DMS79 treated with DMSO at 0.1 percent for 48 hours (cell line): ENCODE measurements around the gene LSP1.

ENCODE experiments used
- DNase-seq: peaks from one replicate; lab custom pipeline; 2025; lab: John Stamatoyannopoulos, UW

The LSP1 gene

DNA sequence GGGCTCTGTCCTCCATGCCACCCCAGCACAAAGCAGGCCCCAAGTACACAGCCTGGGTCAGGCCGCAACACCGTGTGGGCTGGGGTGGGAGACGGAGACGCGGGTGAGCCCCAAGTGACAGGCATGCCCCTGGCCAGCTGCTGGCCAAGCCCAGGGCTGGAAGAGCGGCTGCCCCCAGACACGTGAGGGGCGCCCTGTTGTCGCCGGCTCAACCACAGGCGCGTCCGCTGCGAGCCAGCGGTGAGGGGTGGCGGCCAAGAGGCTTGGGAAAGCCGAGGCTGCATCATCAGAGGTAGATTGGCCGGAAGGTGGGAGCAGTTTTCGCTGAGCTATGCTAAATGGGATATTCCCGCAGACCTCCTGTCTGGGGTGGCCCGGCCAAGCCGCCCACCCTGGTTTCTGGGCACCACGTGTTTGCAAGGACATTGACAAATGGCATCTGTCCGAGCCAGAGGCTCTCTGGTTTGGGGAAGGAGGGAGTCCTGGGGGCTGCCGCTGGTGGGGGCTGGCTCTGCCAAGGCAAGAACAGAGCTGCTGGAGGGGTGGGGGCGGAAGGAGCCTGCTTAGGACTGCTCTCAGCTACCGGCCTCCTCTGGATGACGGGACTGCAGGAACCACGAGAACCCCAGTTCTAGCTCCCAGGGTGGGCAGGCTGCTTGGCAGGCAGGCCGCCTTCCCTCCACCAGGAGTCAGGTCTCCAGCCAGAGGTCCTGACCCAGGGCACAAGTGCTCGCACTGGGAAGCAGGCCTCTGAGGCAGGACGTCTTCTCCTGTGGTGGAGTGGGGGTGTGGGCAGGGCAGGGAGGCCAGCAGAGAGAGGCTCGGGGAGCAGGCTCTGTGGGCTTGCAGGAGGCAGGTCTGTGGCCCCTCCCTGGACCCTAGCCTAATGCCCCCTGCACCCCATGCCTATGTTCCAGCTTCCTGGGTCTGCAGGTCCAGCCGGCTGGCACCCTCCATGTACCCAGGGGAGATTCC is 38.3 kb downstream of the LSP1 start:
- DNase-seq, result no peak

DNA sequence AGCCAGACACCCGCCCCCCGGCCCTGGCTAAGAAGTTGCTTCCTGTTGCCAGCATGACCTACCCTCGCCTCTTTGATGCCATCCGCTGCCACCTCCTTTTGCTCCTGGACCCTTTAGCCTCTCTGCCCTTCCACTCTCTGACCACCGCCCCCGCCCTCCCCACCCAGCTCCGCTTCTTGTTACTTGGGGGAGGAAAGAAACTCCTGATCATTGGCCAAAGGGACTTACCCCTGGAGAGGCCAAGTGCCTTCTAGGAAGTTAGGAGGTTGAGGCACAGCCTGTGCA is 38.9 kb downstream of the LSP1 start, which contains the start of gene PRR33:
Gene PRR33 (minus strand): TSS at position 65 of the 285 bp plus-strand sequence. CDS start 1,311 bp downstream, outside the sequence.
- no peak for DNase-seq

DNA sequence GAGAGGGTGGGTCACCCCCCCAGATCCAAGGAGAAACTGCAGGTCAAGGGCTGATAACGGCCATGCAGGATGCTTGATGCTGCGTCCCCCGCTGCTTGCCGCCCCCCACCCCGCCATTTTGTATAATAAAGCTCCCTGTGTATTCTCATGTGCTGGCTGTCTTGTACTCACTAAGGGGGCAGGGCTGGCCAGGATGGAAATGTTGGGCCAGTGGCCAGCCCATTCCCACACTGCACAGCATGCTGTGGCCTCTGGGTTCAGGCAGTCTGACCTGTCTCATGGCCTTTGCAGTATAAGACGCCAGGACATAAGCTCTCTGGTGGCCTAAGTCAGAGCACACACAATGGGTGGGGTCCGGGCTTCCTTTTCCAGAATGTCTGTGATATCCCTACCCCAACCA is 39.2 kb downstream of the LSP1 start:
- DNase-seq, result no peak

DNA sequence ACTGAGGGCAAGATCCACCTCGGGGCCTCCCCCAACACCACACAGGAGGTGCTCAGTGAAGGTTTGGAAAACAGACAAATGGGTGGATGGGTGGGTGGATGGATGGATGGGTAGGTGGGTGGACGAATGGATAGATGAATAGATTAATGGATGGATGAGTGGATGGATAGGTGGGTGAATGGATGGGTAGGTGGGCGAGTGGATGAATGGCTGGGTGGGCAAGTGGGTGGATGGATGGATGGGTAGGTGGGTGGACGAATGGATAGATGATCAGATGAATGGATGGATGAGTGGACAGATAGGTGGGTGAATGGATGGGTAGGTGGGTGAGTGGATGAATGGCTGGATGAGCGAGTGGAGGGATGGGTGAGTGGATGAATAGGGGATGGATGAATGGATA is 39.7 kb downstream of the LSP1 start:
- no peak for DNase-seq

DNA sequence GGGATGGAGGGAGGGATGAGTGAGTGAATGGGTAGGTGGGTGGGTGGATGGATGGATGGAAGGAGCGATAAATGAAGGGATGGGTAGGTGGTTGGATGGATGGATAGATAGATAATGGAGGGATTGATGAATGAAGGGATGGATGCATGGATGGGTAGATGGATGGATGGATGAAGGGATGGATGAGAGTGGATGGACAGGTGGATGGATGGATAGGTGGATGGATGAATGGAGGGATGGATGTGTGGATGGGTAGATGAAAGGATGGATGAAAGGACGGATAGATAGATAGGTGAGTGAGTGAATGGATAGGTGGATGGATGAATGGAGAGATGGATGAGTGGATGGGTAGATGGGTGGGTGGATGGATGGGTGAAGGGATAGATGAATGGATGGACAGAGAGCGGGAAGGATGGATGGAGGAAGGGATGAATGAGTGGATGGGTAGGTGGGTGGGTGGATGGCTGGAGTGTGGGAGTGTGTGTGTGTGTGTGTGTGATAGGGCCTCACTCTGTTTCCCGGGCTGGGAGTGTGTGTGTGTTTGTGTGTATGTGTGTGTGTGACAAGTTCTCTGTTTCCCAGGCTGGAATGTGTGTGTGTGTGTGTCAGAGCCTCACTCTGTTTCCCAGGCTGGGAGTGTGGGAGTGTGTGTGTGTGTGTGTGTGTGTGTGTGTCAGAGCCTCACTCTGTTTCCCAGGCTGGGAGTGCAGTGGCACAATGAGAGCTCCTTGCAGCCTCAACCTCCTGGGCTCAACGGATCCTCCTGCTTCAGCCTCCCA is 40.9 kb downstream of the LSP1 start:
- DNase-seq, result no peak

DNA sequence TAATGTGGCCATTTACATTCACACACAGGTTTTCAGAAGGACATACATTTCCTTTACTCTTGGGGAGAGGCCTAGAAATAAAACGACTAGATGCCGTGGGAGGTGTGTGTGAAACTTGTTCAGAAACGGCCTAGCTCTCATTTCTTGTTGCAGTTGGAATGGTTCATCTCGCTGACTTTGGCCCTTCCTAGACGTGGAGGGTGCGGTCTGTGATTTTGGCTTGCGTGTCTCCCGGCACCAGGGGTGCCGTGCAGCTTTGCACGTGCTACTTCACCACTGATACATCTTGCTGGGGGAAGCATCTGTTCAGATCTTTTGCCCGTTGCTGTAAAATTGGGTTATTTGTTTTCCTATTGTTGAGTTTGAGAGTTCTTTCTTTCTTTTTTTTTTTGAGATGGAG is 41.9 kb downstream of the LSP1 start:
- no peak for DNase-seq

DNA sequence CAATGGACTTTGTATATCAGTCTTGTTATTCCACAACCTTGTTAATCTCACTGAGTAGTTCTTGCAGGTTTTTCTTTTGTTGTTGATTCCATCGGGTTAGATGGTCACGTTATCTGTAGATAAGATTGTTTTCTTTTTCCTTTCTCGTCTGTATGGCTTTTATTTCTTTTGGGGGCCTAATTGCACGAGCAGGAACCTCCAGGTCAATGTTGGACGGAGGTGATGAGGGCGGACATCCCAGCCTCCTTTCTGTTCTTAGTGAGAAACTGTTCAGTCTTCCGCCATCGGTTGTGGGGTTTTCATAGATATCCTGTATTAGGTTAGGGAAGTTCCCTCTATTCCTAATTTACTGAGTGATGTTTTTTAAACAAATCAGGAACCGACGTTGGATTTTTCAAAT is 43.6 kb downstream of the LSP1 start:
- DNase-seq, result no peak

DNA sequence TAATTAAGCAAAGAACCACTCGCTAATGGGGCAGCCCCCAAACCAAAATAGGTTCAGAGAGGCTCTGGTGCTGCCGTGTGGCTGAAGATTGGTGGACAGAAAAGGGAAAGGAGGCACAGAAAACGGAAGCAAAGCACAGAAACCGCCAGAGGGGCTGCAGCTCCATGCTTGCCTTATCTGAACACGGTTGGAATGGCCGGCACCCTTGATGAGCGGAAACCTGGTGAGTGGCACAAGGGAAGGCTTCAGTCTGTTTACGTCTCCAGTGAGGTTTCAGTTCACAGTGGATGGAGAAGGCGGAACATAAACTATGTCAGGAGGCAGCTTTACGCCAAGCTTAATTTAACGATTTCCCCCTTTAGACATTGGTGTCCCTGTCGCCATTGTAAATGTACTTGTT is 44.0 kb downstream of the LSP1 start:
- DNase-seq, result no peak

DNA sequence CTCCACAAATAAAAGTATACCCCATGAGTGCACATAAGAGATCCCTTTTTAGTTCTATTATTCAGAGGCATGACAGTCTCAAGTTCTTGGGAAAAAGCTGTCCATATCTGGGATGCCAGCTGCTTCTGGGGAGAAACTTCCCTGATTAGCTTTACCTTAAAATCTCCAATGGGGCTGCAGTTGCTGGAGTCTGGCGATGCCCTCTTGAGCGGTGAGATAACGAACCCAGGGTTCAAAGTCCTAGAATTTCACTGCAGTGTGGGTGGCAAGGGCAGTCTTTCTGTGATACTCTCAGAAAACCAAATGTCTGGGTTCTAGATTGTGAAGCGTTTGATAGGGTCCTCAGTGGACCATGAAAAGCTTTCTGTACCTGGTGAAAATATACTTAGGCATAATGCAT is 46.2 kb downstream of the LSP1 start:
- no peak for DNase-seq

DNA sequence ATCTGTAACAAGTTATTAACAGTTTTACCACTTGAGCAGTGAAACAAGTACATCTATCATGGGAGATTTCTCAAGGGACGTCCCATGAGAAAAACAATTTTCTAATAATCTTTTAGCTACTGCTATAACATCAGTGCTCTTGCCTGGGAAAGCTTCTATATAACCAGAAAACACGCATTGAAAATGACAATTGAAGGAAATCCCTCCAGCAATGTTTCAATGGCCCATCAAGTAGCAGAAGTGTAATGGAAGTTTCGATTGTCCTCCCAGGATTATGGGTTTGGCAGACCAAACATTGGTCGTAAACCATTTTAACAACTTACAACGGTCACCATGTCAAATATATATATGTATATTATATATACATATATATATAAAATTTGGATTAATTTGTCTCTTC is 46.8 kb downstream of the LSP1 start:
- DNase-seq, result no peak

DNA sequence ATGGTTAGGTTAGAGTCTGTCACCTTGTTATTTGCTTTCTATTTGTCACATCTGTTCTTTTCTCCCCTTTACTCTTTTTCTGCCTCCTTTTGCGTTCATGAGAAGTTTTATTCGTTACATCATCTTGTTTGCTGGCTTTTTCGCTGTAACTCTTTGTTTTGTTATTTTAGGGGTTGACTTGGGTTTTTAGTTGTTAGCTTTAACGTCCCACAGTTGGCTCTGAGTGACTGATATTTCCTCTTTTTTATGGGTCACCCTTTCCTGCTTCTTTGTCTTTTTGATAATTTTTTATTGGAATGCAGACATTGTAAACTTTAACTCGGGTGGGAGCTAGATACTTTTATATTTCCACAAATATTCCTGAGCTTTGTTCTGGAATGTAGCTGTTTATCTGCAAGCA is 53.3 kb downstream of the LSP1 start:
- no peak for DNase-seq

DNA sequence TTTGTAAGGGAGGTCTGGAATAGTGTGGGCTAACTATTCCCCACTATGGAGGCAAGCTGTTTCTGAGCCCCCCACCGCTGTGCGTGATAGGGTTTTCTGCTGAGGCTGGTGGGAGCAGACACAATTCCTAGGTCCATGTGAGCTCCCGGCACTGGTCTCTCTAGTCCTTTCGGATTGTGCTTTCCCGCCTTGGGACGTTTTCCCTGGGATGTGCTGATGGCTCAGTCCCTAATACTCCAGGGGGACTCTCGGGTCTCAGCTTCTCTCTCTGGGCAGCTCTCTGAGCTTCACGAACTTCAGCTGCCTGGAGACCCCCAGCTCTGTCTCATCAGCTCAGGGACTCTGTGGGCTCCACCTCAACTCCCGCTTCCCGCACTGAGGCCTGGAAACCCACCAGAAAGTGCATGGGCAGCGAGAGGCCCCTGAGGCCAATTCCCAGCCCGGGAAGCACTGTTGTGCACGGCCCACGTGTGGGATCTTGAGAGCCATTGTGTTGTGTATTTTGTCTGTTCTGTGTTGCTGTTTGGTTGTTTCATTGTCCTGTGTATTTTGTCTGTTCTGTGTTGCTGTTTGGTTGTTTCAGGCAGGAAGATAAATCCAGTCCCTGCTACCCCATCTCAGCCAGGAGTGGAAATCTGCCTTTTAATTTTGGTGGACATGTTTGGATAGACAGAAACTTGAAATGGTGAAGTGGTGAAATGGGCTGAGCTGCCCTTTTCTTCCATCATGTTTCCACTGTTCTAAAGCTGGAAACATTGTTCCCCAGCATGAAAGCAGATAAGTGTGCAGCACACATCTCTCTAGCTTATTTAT is 53.9 kb downstream of the LSP1 start:
- no peak for DNase-seq

DNA sequence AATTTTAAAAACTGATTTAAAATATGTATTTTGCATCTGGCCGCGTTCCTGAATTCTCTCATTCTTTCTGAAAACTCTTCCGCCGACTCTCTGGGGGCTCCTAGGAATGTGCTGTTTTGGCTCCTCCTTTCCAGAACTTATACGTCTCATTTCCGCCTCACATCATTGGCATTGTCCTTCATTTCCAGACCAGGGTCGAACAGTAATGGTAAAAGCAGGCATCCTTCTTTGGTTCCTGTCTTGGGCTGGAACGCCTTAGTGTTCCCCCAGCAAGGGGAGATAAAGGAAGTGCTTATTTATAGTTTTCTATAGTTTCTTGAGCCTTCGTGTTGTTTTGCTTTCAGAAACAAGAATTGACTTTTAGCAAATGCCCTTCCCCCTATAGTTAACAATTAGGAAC is 55.7 kb downstream of the LSP1 start:
- DNase-seq, result no peak

DNA sequence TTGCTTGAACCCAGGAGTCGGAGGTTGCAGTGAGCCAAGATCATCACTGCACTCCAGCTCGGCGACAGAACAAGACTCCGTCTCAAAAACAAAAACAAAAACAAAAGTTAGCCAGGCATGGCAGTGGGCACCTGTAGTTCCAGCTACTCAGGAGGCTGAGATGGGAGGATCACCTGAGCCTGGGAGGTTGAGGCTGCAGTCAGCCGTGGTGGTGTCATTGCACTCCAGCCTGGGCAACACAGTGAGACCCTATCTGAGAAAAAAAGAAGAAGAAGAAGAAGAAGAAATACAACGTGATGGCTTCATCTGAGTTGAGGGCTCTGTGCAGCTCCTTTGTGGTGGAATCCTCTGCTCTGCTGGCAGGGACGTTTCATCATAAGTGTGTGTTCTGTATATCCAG is 56.6 kb downstream of the LSP1 start:
- no peak for DNase-seq

DNA sequence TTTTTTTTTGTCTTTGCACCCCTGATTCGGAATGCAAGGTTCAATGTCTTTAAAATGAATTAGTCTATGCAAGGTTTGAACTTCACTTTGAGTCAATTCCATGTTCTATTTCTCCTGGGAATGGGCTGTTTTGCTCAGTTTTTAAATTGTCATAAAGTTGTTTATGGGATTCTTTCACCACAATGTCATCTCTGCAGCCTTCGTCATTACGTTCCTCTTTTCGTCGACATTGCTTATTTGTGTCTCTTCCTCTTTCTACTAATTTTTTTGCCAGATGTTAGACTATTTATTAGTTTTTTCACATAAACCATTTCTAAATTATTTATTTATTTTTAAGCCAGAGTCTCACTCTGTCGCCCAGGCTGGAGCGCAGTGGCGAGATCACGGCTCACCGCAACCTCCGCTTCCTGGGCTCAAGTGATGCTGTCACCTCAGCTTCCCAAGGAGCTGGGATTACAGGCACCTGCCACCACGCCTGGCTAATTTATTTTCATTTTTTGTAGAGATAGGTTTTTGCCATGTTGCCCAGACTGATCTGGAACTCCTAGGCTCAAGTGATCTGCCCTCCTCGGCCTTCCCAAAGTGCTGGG is 59.5 kb downstream of the LSP1 start:
- DNase-seq, result no peak

DNA sequence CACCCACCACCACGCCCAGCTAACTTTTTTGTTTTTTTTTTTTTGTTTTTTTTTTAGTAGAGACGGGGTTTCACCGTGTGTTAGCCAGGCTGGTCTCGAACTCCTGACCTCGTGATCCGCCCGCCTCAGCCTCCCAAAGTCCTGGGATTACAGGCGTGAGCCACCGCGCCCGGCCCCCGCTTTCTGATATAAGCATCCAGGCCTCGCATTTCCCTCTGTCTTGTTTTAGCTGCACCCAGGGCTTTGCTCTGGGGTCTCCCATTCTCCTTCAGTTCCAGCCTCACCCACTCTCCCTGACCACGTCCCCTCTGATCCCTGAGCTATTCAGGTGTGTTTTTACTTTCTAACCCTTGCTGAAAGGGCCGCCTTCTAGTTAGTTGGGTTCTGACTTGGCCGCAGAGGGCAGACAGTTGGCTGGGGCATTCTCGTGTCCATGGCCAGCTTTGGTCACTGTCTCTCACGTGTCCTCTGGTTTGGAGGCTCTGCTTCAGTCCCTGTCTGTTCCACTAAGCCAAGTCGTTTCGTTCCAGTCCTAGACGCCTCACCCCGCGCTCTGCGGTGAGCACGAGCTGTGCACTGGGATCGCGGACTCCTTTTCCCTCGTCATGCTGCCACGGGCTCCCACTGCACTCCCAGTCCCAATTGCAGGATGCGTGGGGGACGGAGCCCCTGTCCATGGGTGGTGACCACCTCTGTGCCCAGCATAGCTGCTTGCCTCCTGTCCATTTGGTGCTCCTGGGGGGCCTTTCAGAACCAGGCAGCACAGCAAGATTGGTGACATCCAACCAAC is 60.6 kb downstream of the LSP1 start:
- no peak for DNase-seq

DNA sequence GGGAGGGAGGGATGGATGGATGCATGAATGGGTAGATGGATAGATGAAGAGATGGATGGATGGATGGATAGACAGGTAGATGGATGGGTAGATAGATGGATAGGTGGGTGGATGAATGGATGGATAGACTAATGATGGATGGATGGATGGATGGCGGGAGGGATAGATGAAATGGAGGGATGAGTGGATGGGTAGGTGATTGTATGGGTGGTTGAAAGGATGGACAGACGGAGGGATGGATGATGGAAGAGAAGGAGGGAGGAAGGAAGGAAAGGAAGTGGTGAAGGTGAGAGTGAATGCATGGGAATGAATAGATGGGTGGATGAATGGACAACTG is 62.9 kb downstream of the LSP1 start:
- DNase-seq, result no peak

DNA sequence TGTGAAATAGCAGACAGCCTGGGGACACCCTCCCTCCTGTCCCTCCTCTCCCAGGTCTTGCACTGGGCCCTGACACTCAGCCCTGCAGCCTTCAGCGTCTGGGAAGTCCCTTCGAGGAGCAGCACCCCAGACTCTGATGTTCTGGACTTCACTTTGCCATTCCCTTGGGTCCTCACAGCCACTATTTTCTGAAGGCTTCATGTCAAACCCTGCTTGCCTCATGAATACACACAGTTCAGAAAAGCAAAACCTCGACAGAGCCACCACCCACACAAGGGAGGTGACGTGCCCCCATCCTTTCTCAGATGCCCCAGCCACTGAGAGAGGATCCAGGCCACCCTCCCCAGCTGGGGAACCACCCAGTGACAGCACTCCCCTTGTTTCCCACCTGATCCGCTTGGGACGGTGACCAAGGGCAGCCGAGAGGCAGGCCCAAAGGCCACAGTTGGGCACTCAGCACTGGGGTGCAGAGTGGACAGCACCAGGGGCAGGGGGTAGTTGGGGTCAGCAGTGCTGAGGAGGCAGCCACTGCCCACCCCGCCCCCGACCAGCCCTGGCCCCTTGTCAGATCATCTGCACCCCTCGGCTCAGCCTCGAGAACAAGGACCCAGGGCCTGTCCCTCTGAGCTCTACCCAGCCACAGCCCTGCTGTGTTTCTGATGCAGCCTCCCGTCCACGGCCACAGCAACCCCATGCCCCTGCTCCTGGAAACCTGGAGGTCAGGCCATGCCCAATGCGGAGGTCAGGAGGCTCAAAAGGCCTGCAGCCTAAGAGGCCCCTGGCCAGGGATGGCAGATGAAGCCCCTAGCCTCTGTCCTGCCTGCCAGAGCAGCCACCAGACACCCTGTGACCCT is 63.5 kb downstream of the LSP1 start:
- no peak for DNase-seq

DNA sequence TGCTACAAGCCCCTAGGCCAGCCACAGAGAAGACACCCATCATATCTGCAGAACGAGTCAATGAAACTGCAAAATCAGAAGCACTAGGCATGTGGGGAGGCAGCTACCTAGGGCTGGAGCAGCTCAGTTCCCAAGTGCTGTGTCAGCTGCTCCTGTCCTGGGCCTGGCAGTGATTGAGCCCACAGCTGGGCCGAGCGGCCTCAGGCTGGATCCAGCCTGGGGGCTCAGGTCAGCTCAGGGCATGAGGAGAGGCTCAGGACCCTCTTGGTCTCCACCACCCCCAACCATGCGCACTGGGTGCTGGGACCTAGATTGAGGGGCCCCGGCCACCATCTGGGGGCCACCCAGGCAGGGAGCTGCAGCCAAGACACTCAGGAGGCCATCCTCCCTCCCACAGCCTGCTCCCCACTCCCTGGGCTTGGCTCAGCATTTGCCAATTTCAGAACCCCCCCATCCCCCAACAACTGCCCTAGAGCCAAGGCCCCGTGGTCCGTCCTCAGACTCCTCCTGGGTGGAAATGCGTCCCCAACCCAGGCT is 64.2 kb downstream of the LSP1 start:
- DNase-seq, result no peak
